NT2/D1 (cell line): ENCODE measurements around the gene A4GALT.
"Not testable (repeated sequence)": the region's sequence is repeated elsewhere in the genome, so short reads cannot be mapped to it uniquely, and the experiment has no call there.

Source experiments
- DNase-seq: peaks from one replicate; pipeline ENCODE4 v3.0.0-alpha.2; 2011; ENCODE audit warnings: low read depth, low spot score
- H3K27me3 ChIP-seq: 2 replicates; pipeline ENCODE4 v1.6.0; 2011; ENCODE audit warnings: mild to moderate bottlenecking; ENCODE audit not compliant: insufficient read length, insufficient read depth
- H3K36me3 ChIP-seq: 2 replicates; pipeline ENCODE4 v1.6.1; 2011; ENCODE audit warnings: mild to moderate bottlenecking, low read length, mixed read lengths; ENCODE audit not compliant: insufficient read depth, insufficient read length
- H3K4me1 ChIP-seq: 2 replicates; pipeline ENCODE4 v1.5.1; 2011; ENCODE audit not compliant: insufficient read depth, insufficient read length
- H3K4me3 ChIP-seq: 2 replicates; pipeline ENCODE4 v1.5.1; 2011; ENCODE audit warnings: low read depth; ENCODE audit not compliant: insufficient read length
- H3K9ac ChIP-seq: 2 replicates; pipeline ENCODE4 v1.6.0; 2011; ENCODE audit warnings: low read depth; ENCODE audit not compliant: insufficient read length
- H3K9me3 ChIP-seq: 2 replicates; pipeline ENCODE4 v1.5.1; 2011; ENCODE audit warnings: mild to moderate bottlenecking, low read length; ENCODE audit not compliant: insufficient read depth
- SUZ12 ChIP-seq: IDR thresholded peaks from 2 replicates; pipeline ENCODE4 v1.6.1; 2011; ENCODE audit not compliant: insufficient read length, insufficient read depth; ENCODE audit errors: extremely low read depth
- YY1 ChIP-seq: IDR thresholded peaks from 2 replicates; pipeline ENCODE4 v1.6.1; 2011; ENCODE audit not compliant: insufficient read length, insufficient read depth
- ZNF274 ChIP-seq: IDR thresholded peaks from 2 replicates; pipeline ENCODE4 v1.6.1; 2011; ENCODE audit warnings: mild to moderate bottlenecking, low read depth, low read length

A4GALT gene

GRCh38 chr22:42734406-42734805 is 13.7 kb upstream of the A4GALT start:
- Histone ChIP-seq H3K27me3 (no peaks in the 10 kb centered on the region), H3K36me3 (no peaks in the 10 kb centered on the region), H3K4me3 (no peak overlapping the region), H3K4me1 (no peaks in the 10 kb centered on the region), H3K9me3 (no peaks in the 10 kb centered on the region), H3K9ac (no peak overlapping the region)
- TF ChIP-seq SUZ12 (no peak), ZNF274 (no peak), YY1 (no peak)
- DNase-seq = no peak

DNA sequence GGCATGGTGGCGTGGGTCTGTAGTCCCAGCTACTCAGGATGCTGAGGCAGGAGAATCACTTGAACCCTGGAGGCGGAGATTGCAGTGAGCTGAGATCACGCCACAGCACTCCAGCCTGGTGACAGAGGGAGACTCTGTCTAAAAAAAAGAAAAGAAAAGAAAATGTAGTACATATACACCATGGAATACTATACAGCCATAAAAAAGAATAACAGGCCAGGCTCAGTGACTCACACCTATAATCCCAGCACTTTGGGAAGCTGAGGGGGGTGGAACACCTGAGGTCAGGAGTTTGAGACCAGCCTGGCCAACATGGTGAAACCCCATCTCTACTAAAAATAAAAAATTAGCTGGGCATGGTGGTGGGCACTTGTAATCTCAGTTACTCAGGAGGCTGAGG is 12.7 kb upstream of the A4GALT start:
- H3K9me3 ChIP-seq, DNase-seq, H3K36me3 ChIP-seq, H3K4me1 ChIP-seq, H3K4me3 ChIP-seq, H3K27me3 ChIP-seq, H3K9ac ChIP-seq: not testable (repeated sequence)

DNA sequence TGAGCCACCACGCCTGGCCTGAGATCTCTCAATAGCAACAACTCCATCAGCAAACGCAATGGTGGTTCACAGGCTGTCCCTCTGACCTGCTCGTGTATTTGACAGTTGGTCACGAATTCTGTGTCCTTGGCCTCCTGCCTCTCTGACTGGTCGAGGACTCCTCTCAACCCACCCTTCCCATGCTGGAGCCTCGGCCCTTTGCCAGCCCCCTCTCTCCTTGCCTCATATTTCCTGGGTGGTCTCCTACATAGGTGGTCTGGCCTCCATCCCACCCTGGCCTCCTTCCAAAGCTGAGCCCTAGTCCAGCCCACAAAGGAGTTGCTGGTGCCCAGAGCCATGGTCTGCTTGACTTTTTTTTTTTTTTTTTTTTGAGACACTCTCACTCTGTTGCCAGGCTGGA is 11.4 kb upstream of the A4GALT start:
- no peak for TF ChIP-seq ZNF274
- no peak for TF ChIP-seq SUZ12
- TF ChIP-seq YY1 = no peak
- Histone ChIP-seq H3K9ac (no peak overlapping the region), H3K27me3 (no peaks in the 10 kb centered on the region), H3K4me1 (peaks cover 2% of the 10 kb centered on the region), H3K9me3 (no peaks in the 10 kb centered on the region), H3K4me3 (no peak overlapping the region), H3K36me3 (no peaks in the 10 kb centered on the region)
- DNase-seq = no peak

GRCh38 chr22:42726811-42727210 is 6.1 kb upstream of the A4GALT start:
- Histone ChIP-seq H3K9ac (no peak overlapping the region), H3K9me3 (no peaks in the 10 kb centered on the region), H3K4me3 (no peak overlapping the region), H3K27me3 (no peaks in the 10 kb centered on the region), H3K36me3 (no peaks in the 10 kb centered on the region), H3K4me1 (peaks cover 9% of the 10 kb centered on the region)
- no peak for TF ChIP-seq ZNF274
- TF ChIP-seq YY1 = no peak
- TF ChIP-seq SUZ12 = no peak
- DNase-seq = no peak

GRCh38 chr22:42725606-42726355 is 5.1 kb upstream of the A4GALT start:
- Histone ChIP-seq H3K9ac (no peak overlapping the region), H3K4me3 (no peak overlapping the region), H3K27me3 (peaks cover 10% of the 10 kb centered on the region), H3K4me1 (peaks cover 9% of the 10 kb centered on the region), H3K36me3 (no peaks in the 10 kb centered on the region), H3K9me3 (no peaks in the 10 kb centered on the region)
- TF ChIP-seq SUZ12 (no peak), ZNF274 (no peak), YY1 (no peak)
- no peak for DNase-seq

DNA sequence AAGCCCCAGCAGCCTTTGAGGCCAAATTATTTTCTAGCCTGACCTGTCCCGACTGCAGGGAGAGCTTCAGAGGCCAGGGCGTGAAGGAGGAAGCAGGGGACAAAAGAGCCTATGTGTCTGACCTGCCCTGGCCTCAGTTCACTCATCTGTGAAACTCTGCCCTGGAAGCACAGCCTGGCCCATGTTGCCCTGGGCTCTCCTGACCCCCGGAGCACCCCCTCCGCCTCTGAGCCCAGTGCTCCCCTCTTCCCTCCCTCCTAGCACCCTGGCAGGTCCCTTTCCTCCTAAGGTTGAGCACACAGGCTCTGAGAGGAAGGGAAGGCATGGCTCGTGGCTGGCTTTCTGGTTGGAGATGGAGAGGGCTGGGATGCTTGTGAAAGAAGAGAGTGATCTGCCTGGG is 3.4 kb upstream of the A4GALT start:
- Histone ChIP-seq H3K4me1 (peaks cover 11% of the 10 kb centered on the region), H3K9ac (no peak overlapping the region), H3K36me3 (no peaks in the 10 kb centered on the region), H3K9me3 (no peaks in the 10 kb centered on the region), H3K4me3 (no peak overlapping the region), H3K27me3 (peaks cover 25% of the 10 kb centered on the region)
- DNase-seq = no peak
- TF ChIP-seq YY1 (no peak), ZNF274 (no peak), SUZ12 (no peak)

DNA sequence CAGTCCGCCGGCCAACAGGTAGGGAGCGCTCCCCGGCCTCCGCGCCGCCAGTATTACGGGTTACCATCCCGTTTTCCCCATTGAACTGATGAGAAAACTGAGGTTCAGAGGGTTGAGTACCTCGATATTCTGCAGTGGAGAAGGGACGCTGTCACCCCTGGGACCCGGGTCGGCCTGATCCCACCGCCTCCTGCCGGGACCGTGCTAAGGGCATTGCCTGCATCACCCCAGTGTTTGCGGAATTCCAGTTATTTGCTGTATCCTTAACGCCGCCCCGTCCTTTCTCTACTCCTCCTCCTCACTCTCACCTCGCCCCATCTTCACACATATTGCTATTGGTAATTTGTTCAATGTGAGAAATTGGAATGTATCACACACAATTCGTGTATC is 370 bp upstream of the A4GALT start:
- H3K27me3 ChIP-seq = peaks cover 32% of the 10 kb centered on the region
- no peak for TF ChIP-seq ZNF274
- no peak for TF ChIP-seq SUZ12
- TF ChIP-seq YY1 = no peak
- H3K4me1 ChIP-seq = peaks cover 15% of the 10 kb centered on the region
- H3K9me3 ChIP-seq = no peaks in the 10 kb centered on the region
- no peak for DNase-seq
- peak overlapping the region; percentile 50 for H3K9ac ChIP-seq
- H3K36me3 ChIP-seq = no peaks in the 10 kb centered on the region
- H3K4me3 ChIP-seq = peak overlapping the region; percentile 59
